ENCODE results near the gene JOSD2. TPM values are rescaled to one million over a fixed set of nuclear protein-coding genes. Genes with fewer than 3 reads are reported as not detected.

JOSD2 gene
- total and polyA plus RNA-seq, 2 of the 4 experiments (the other 2 are of a cell fraction) = 12.2 to 54.1 TPM

GRCh38 chr19:50494186-50495019 lies 16.6 kb downstream of the JOSD2 start (continued):
- no peak for TF ChIP-seq CTCF (conservative IDR thresholded peaks at IDR 0.05; ENCODE audit: low read depth, low read length)

GRCh38 chr19:50493171-50493570 lies 17.8 kb downstream of the JOSD2 start:
- ATAC-seq (ENCODE audit: low read depth) = no peak
- Histone ChIP-seq H3K36me3 (ENCODE audit: control insufficient read depth, insufficient read depth, low read length) (peaks cover 2% of the 10 kb centered on the region; the same call in 1 of the 2 replicates), H4K5ac (ENCODE audit: low read depth, low read length) (no peak overlapping the region), H4K8ac (ENCODE audit: low read depth in 2 of 2, low read length in 2 of 2) (no peak overlapping the region), H3K4me3 (ENCODE audit: insufficient read depth, low read depth, low read length) (no peak overlapping the region), H4K20me1 (ENCODE audit: insufficient read depth, low read length) (no peaks in the 10 kb centered on the region), H2AFZ (replicated peaks; ENCODE audit: low read length, poor library complexity) (no peak overlapping the region), H2BK20ac (ENCODE audit: low read depth, low read length) (no peak overlapping the region), H3K18ac (ENCODE audit: low read depth, low read length) (no peak overlapping the region), H3K56ac (ENCODE audit: extremely low read depth, insufficient read depth, low read length) (no peak overlapping the region), H2BK5ac (ENCODE audit: low read depth, low read length, poor library complexity, severe bottlenecking) (no peak overlapping the region), H2AK9ac (replicated peaks; ENCODE audit: low read depth, low read length, poor library complexity) (no peak overlapping the region), H4K91ac (ENCODE audit: insufficient read depth, low read depth, low read length) (no peak overlapping the region), H2BK15ac (ENCODE audit: low read depth, low read length) (no peak overlapping the region), H3K14ac (replicated peaks; ENCODE audit: low read depth, low read length) (no peak overlapping the region), H3K9ac (ENCODE audit: low read depth, low read length) (no peak overlapping the region), H3K4ac (ENCODE audit: low read depth, low read length) (no peak overlapping the region), H3K4me2 (ENCODE audit: low read depth, low read length) (no peak overlapping the region), H3K27me3 (ENCODE audit: control insufficient read depth, insufficient read depth, low read length) (peaks cover 49% of the 10 kb centered on the region), H2BK120ac (ENCODE audit: low read depth, low read length) (no peak overlapping the region), H3K23ac (ENCODE audit: low read depth, low read length) (no peak overlapping the region), H3K27ac (ENCODE audit: insufficient read depth, low read length) (no peak overlapping the region), H3K4me1 (ENCODE audit: control insufficient read depth, insufficient read depth, low read length) (no peaks in the 10 kb centered on the region), H2AK5ac (ENCODE audit: low read depth, low read length) (no peak overlapping the region), H3K79me1 (ENCODE audit: low read depth in 1 of 2, low read length in 2 of 2) (no peaks in the 10 kb centered on the region), H3K9me3 (ENCODE audit: control insufficient read depth, insufficient read depth, low read length) (peaks cover 6% of the 10 kb centered on the region; the same call in 1 of the 2 replicates), H3K9me1 (ENCODE audit: insufficient read depth, low read length) (no peaks in the 10 kb centered on the region)
- dilution Hi-C loops (cut with HindIII; ENCODE audit: low sequenced_read_pairs, unreplicated experiment) (no loop called here), intact Hi-C loops (cut with micrococcal nuclease) (no loop called here), in situ Hi-C loops (cut with MboI; ENCODE audit: low sequenced_read_pairs) (no loop called here)
- no peak for DNase-seq
- POLR2A ChIA-PET (ENCODE audit: unreplicated experiment) = no interaction called here
- no TSS peak for BruUV-seq (replicated peaks)
- CTCF ChIA-PET = no interaction called here
- no CpG with 5 or more reads among the region's 8 CpGs for whole genome bisulfite sequencing, 2 experiments (ENCODE audit: extremely low coverage in 2 of 2, insufficient read length in 1 of 2)
- TF ChIP-seq CEBPB (IDR thresholded peaks at IDR 0.05; ENCODE audit: low read depth, low read length) (no peak), RFX5 (IDR thresholded peaks at IDR 0.05; ENCODE audit: low read depth, low read length) (no peak), ELK1 (IDR thresholded peaks at IDR 0.05; ENCODE audit: borderline replicate concordance, low read depth, low read length) (no peak), NFE2L2 (IDR thresholded peaks at IDR 0.05; ENCODE audit: low read depth, low read length) (no peak), RCOR1 (IDR thresholded peaks at IDR 0.05; ENCODE audit: insufficient replicate concordance, low read length) (no peak), SMC3 (IDR thresholded peaks at IDR 0.05; ENCODE audit: low read depth, low read length) (no peak), BHLHE40 (IDR thresholded peaks at IDR 0.05; ENCODE audit: low read depth, low read length) (no peak), POLR2A (IDR thresholded peaks at IDR 0.05; ENCODE audit: low read depth, low read length) (no peak), USF2 (IDR thresholded peaks at IDR 0.05; ENCODE audit: low read depth, low read length) (no peak), MXI1 (IDR thresholded peaks at IDR 0.05; ENCODE audit: borderline replicate concordance, low read depth, low read length) (no peak), MAZ (IDR thresholded peaks at IDR 0.05; ENCODE audit: borderline replicate concordance, low read depth, low read length) (no peak), FOS (IDR thresholded peaks at IDR 0.05; ENCODE audit: low read depth, low read length) (no peak)

Measured in IMR-90 (cell line).